CD14-positive monocyte (primary cell): Measurements from ENCODE around the gene FOXF2. TPM values are rescaled to one million over a fixed set of nuclear protein-coding genes. Genes with fewer than 3 reads are reported as not detected.

Experiments used
- DNase-seq, 3 donors: peaks; one replicate each; pipeline ENCODE4 v3.0.0-alpha.2; 2011 to 2022
- H2AFZ ChIP-seq: 2 replicates; pipeline ENCODE4 v1.6.0; 2012; ENCODE audit warnings: mild to moderate bottlenecking, low read depth, low read length, inconsistent platforms; ENCODE audit not compliant: insufficient read depth, poor library complexity, severe bottlenecking
- H3K27ac ChIP-seq, 2 donors: 1 replicate in 1 of 2; 2 replicates in 1 of 2; pipeline ENCODE4 v1.5.1; 2012 to 2013; ENCODE audit warnings: low read length in 2 of 2, control low read depth in 1 of 2, inconsistent platforms in 1 of 2, low read depth in 1 of 2, mild to moderate bottlenecking in 1 of 2
- H3K27me3 ChIP-seq, 2 donors: one replicate each; pipeline versions ENCODE4 v1.6.0 to v1.6.1; 2011 to 2013; ENCODE audit warnings: low read length in 2 of 2; ENCODE audit not compliant: control insufficient read depth in 2 of 2, insufficient read depth in 2 of 2
- H3K36me3 ChIP-seq, 2 donors: replicated peaks in 1 of 2; 1 replicate in 1 of 2; 2 replicates in 1 of 2; pipeline versions ENCODE4 v1.5.1 to v1.6.1; 2012 to 2013; ENCODE audit warnings: low read length in 2 of 2, control low read depth in 1 of 2, inconsistent platforms in 1 of 2, mild to moderate bottlenecking in 1 of 2; ENCODE audit not compliant: insufficient read depth in 2 of 2, control insufficient read depth in 1 of 2
- H3K4me1 ChIP-seq, 2 donors: 1 replicate in 1 of 2; 2 replicates in 1 of 2; pipeline versions ENCODE4 v1.5.1 to v1.6.1; 2012 to 2013; ENCODE audit warnings: low read length in 2 of 2, control low read depth in 1 of 2, inconsistent platforms in 1 of 2, mild to moderate bottlenecking in 1 of 2, moderate library complexity in 1 of 2; ENCODE audit not compliant: insufficient read depth in 2 of 2, control insufficient read depth in 1 of 2
- H3K4me2 ChIP-seq: replicated peaks from 2 replicates; pipeline ENCODE3; 2012; ENCODE audit warnings: low read length, moderate library complexity, mild to moderate bottlenecking; ENCODE audit not compliant: poor library complexity, severe bottlenecking; ENCODE audit errors: extremely low read depth
- H3K4me3 ChIP-seq, 3 experiments: fragments of 200-600 bp in 1 of 3; sonication (generic) in 1 of 3; replicated peaks in 1 of 3; 1 replicate in 2 of 3; 2 replicates in 1 of 3; pipeline ENCODE4 v1.5.1; 2011 to 2013; ENCODE audit warnings: low read length in 3 of 3, mild to moderate bottlenecking in 3 of 3, control low read depth in 2 of 3, low read depth in 2 of 3, inconsistent platforms in 1 of 3, moderate library complexity in 1 of 3
- H3K79me2 ChIP-seq: 2 replicates; pipeline ENCODE4 v1.6.0; 2012; ENCODE audit warnings: mild to moderate bottlenecking, control low read depth, inconsistent platforms, low read length, moderate library complexity; ENCODE audit not compliant: insufficient read depth
- H3K9ac ChIP-seq: 2 replicates; pipeline ENCODE4 v1.6.0; 2017; ENCODE audit warnings: low read length, mild to moderate bottlenecking; ENCODE audit not compliant: insufficient read depth, poor library complexity, severe bottlenecking
- H3K9me3 ChIP-seq, 2 donors: replicated peaks in 1 of 2; 1 replicate in 1 of 2; 2 replicates in 1 of 2; pipeline versions ENCODE4 v1.5.1 to v1.6.1; 2012 to 2013; ENCODE audit warnings: low read length in 2 of 2, control low read depth in 1 of 2; ENCODE audit not compliant: control insufficient read depth in 1 of 2, insufficient read depth in 1 of 2
- H4K20me1 ChIP-seq: 2 replicates; pipeline ENCODE4 v1.6.0; 2012; ENCODE audit warnings: mild to moderate bottlenecking, low read length, control low read depth, moderate library complexity; ENCODE audit not compliant: insufficient read depth
- H3K27ac Mint-ChIP-seq, 7 donors: one replicate each; pipeline ENCODE4 v1.8.0; 2020; ENCODE audit warnings: mild to moderate bottlenecking in 7 of 7, mixed read lengths in 7 of 7, moderate library complexity in 6 of 7, inconsistent platforms in 2 of 7
- H3K27me3 Mint-ChIP-seq, 3 donors: one replicate each; pipeline ENCODE4 v1.8.0; 2021 to 2022; ENCODE audit warnings: low read depth in 3 of 3, mild to moderate bottlenecking in 3 of 3, mixed read lengths in 3 of 3, moderate library complexity in 3 of 3, inconsistent platforms in 1 of 3
- H3K36me3 Mint-ChIP-seq, 2 donors: one replicate each; pipeline ENCODE4 v1.8.0; 2020; ENCODE audit warnings: mixed read lengths in 2 of 2, inconsistent platforms in 1 of 2, mild to moderate bottlenecking in 1 of 2
- H3K4me1 Mint-ChIP-seq: one replicate; pipeline ENCODE4 v1.8.0; 2020; ENCODE audit warnings: mild to moderate bottlenecking, mixed read lengths
- H3K4me3 Mint-ChIP-seq, 2 donors: one replicate each; pipeline ENCODE4 v1.8.0; 2020; ENCODE audit warnings: mild to moderate bottlenecking in 2 of 2, mixed read lengths in 2 of 2, moderate library complexity in 1 of 2
- H3K9me3 Mint-ChIP-seq, 7 donors: one replicate each; pipeline ENCODE4 v1.8.0; 2020 to 2022; ENCODE audit warnings: mixed read lengths in 7 of 7, mild to moderate bottlenecking in 6 of 7, moderate library complexity in 6 of 7, inconsistent platforms in 2 of 7
- WGBS: methylation state at CpG from one replicate; pipeline ENCODE4 v1.1.5; 2013; ENCODE audit warnings: missing lambda C conversion rate; ENCODE audit not compliant: insufficient coverage; 5-methylcytosine and 5-hydroxymethylcytosine counted together
- intact Hi-C, 2 donors: fragments of 100-400 bp; cut with micrococcal nuclease; formaldehyde crosslinking; loops; one replicate each; pipeline versions ENCODE4 v1.15.0 to v1.15.1; 2023
- polyA plus RNA-seq, 3 donors: library from polyadenylated mRNA; depleted of rRNA in 1 of 3; unstranded in 2 of 3; stranded (reverse) in 1 of 3; fragments of 300-500 nt in 2 of 3; fragments of >200 nt in 1 of 3; fragmentation: Illumina TruSeq in 2 of 3; gene quantifications; 1 replicate in 2 of 3; 2 replicates in 1 of 3; pipeline ENCODE4 v1.2.3, GENCODE V29; 2012 to 2021
- TF ChIP-seq, protein P1 (sequence below): fragments of 200-600 bp; IDR thresholded peaks from one replicate; pipeline ENCODE4 v1.8.0; 2022; ENCODE audit warnings: antibody characterized with exemption, mild to moderate bottlenecking

Gene FOXF2
- polyA plus RNA-seq, 3 donors, result 0.03 TPM; not detected in 2

- intact Hi-C loops, result no loop called here
- Histone ChIP-seq H2AFZ (no peak overlapping the region), H3K27me3 (peaks cover 88 to 98% of the 10 kb centered on the region in 2 donors), H3K9me3 (peaks cover 0 to 34% of the 10 kb centered on the region in 2 donors), H3K36me3 (no peaks in the 10 kb centered on the region), H4K20me1 (no peaks in the 10 kb centered on the region), H3K4me2 (no peak overlapping the region), H3K79me2 (no peaks in the 10 kb centered on the region), H3K27ac (no peak overlapping the region), H3K4me3 (no peak overlapping the region), H3K4me1 (peaks cover 2 to 14% of the 10 kb centered on the region in 2 donors), H3K9ac (no peak overlapping the region)
- no peaks in the 10 kb centered on the region for H3K36me3 Mint-ChIP-seq
- peaks cover 78 to 95% (median 88%) of the 10 kb centered on the region in 3 donors for H3K27me3 Mint-ChIP-seq
- H3K4me1 Mint-ChIP-seq, result peaks cover 12% of the 10 kb centered on the region
- H3K4me3 Mint-ChIP-seq, result peak overlapping the region in 1 of 2 donors; percentile 72
- H3K27ac Mint-ChIP-seq, result no peak overlapping the region
- no peak for DNase-seq
- peaks cover 6 to 35% (median 12%) of the 10 kb centered on the region in 7 donors for H3K9me3 Mint-ChIP-seq
- TF ChIP-seq, protein P1, sequence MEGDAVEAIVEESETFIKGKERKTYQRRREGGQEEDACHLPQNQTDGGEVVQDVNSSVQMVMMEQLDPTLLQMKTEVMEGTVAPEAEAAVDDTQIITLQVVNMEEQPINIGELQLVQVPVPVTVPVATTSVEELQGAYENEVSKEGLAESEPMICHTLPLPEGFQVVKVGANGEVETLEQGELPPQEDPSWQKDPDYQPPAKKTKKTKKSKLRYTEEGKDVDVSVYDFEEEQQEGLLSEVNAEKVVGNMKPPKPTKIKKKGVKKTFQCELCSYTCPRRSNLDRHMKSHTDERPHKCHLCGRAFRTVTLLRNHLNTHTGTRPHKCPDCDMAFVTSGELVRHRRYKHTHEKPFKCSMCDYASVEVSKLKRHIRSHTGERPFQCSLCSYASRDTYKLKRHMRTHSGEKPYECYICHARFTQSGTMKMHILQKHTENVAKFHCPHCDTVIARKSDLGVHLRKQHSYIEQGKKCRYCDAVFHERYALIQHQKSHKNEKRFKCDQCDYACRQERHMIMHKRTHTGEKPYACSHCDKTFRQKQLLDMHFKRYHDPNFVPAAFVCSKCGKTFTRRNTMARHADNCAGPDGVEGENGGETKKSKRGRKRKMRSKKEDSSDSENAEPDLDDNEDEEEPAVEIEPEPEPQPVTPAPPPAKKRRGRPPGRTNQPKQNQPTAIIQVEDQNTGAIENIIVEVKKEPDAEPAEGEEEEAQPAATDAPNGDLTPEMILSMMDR, result no peak
- 73% methylated on average over 2 of the region's 5 CpGs for WGBS
Observed at GRCh38 chr6:1376653-1377052, 12.7 kb upstream of the FOXF2 start.

- peaks cover 0 to 32% of the 10 kb centered on the region in 2 donors for H3K9me3 ChIP-seq
- H3K4me3 ChIP-seq, result no peak overlapping the region
- peaks cover 5 to 22% of the 10 kb centered on the region in 2 donors for H3K4me1 ChIP-seq
- WGBS, result 30% methylated on average over 1 of the region's 11 CpGs
- TF ChIP-seq, protein P1, result no peak
- DNase-seq, result no peak
- intact Hi-C loops, result no loop called here
- Mint-ChIP-seq H3K4me3 (peak overlapping the region in 1 of 2 donors; percentile 80), H3K4me1 (peaks cover 12% of the 10 kb centered on the region), H3K36me3 (no peaks in the 10 kb centered on the region), H3K27me3 (peaks cover 83 to 95% (median 85%) of the 10 kb centered on the region in 3 donors), H3K27ac (no peak overlapping the region), H3K9me3 (peaks cover 5 to 37% (median 8%) of the 10 kb centered on the region in 7 donors)
- H3K79me2 ChIP-seq, result no peaks in the 10 kb centered on the region
- no peak overlapping the region for H3K4me2 ChIP-seq
- H2AFZ ChIP-seq, result no peak overlapping the region
- H4K20me1 ChIP-seq, result no peaks in the 10 kb centered on the region
- no peaks in the 10 kb centered on the region for H3K36me3 ChIP-seq
- H3K27me3 ChIP-seq, result peaks cover 89 to 96% of the 10 kb centered on the region in 2 donors
- H3K27ac ChIP-seq, result no peak overlapping the region
- H3K9ac ChIP-seq, result no peak overlapping the region
Observed at GRCh38 chr6:1377526-1377925, 11.8 kb upstream of the FOXF2 start.
